ENCODE results near the gene SLC4A9.

Gene SLC4A9

GRCh38 chr5:140362875-140363630 is 3.1 kb downstream of the SLC4A9 start:
- DNase-seq = peak; percentile 77

GRCh38 chr5:140363631-140364471 is 3.9 kb downstream of the SLC4A9 start:
- DNase-seq = no peak

GRCh38 chr5:140364472-140364765 is 4.4 kb downstream of the SLC4A9 start:
- DNase-seq = no peak

GRCh38 chr5:140365282-140365681 is 5.3 kb downstream of the SLC4A9 start:
- DNase-seq = no peak

GRCh38 chr5:140365941-140366340 is 5.9 kb downstream of the SLC4A9 start:
- no peak for DNase-seq

- no peak for DNase-seq
Measured at GRCh38 chr5:140366589-140367255, 6.7 kb downstream of the SLC4A9 start.

GRCh38 chr5:140367256-140368013 is 7.4 kb downstream of the SLC4A9 start:
- no peak for DNase-seq

GRCh38 chr5:140371356-140372151 is 11.6 kb downstream of the SLC4A9 start:
- DNase-seq = no peak

GRCh38 chr5:140372971-140373487 is 13.0 kb downstream of the SLC4A9 start:
- peak; percentile 14 for DNase-seq

- no peak for DNase-seq
Measured at GRCh38 chr5:140381351-140381750, 21.4 kb downstream of the SLC4A9 start.

- no peak for DNase-seq
Measured at GRCh38 chr5:140381972-140382371, 22.0 kb downstream of the SLC4A9 start.

- no peak for DNase-seq
Measured at GRCh38 chr5:140382866-140383265, 22.9 kb downstream of the SLC4A9 start.

- DNase-seq = no peak
Measured at GRCh38 chr5:140383300-140383699, 23.3 kb downstream of the SLC4A9 start.

GRCh38 chr5:140388052-140388451 is 28.1 kb downstream of the SLC4A9 start:
- no peak for DNase-seq

- no peak for DNase-seq
Measured at GRCh38 chr5:140391312-140391711, 31.3 kb downstream of the SLC4A9 start.

GRCh38 chr5:140391732-140392131 is 31.7 kb downstream of the SLC4A9 start:
- DNase-seq = no peak

GRCh38 chr5:140393738-140394137 is 33.7 kb downstream of the SLC4A9 start:
- no peak for DNase-seq

GRCh38 chr5:140398379-140398811 is 38.4 kb downstream of the SLC4A9 start:
- no peak for DNase-seq

GRCh38 chr5:140399979-140400729 is 40.2 kb downstream of the SLC4A9 start:
- DNase-seq = no peak

- peak; percentile 89 for DNase-seq
Measured at GRCh38 chr5:140400730-140401361, 40.9 kb downstream of the SLC4A9 start.
